OCI-M2 (cell line): Measurements from ENCODE around the gene KRTAP12-4.
"Not testable (repeated sequence)": the region's sequence is repeated elsewhere in the genome, so short reads cannot be mapped to it uniquely, and the experiment has no call there.

Source experiments
- DNase-seq: peaks from one replicate; lab custom pipeline; 2025; ENCODE audit not compliant: unreplicated experiment; lab: John Stamatoyannopoulos, UW

Gene KRTAP12-4

DNA sequence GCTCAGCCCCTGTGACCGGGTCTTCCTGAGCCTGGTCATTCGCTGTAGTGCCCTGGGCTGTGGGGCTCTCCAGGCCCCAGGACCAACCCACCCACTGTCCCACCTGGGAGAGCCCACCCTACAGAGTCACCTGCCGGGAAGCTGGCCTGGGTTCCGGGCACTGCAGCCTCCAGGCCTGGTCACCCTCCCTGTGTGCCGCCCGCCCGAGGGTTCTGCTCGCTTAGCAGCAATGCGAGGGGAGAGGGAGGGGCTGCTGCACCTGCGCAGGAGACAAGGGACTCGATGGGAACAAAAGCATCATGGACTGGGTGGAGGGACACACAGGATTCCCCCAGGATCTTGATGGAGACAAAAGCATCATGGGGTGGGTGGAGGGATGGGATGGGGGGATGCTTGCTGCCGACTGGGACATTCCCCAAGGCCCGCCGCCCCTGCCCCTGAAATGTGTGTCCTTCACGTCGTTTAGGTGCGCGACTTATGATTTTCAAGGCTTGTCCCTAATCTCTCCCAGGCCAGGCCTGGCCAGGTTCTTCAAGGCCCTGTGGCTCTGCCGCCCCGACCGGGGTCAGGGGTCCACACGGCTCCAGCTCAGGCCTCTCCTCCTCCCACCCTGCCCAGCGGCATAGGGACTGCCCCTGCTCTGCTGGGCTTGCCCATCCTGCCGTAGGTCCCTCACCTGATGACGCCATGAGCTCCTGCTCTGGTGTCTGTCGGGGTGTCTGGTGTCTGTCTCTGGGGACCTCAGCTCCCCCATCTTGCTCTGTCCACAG, 40.9 kb downstream of the KRTAP12-4 start:
- DNase-seq = no peak

DNA sequence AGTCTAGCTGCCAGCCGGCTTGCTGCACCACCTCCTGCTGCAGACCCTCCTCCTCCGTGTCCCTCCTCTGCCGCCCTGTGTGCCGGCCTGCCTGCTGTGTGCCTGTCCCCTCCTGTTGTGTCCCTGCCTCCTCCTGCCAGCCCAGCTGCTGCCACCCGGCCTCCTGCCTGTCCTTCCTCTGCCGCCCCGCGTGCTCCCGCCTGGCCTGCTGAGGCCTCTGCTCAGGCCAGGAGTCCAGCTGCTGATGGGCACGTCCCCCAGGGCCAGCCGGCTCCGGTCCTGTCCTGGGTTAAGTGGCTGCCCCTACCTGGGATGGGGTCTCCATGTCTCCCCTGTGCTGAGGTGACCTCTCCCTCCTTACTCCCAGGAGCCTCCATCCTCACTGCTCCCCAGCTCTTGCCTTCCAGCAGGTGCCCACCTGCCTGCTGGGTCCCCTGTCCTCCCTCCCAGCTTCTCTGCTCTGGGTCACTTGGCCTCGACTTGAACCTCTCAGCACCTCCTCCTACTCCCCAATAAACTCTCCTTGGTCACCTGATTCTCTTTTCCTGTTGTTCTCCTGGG, 41.7 kb downstream of the KRTAP12-4 start:
- no peak for DNase-seq

DNA sequence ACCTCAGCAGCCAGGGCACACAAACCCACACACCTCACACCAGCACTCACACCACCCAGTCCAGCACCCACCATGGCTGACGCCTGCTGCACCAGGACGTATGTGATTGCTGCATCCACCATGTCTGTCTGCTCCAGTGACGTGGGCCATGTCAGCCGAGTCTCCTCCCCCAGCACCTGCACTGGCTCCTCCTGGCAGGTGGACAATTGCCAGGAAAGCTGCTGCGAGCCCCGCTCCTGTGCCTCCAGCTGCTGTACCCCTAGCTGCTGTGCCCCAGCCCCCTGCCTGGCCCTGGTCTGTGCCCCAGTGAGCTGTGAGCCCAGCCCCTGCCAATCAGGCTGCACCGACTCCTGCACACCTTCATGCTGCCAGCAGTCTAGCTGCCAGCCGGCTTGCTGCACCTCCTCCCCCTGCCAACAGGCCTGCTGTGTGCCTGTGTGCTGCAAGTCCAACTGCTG, 42.4 kb downstream of the KRTAP12-4 start, which contains the start of gene KRTAP10-8:
Gene KRTAP10-8, plus strand, starts transcription at position 51 of the 458 bp plus-strand sequence. Its CDS starts 22 bp downstream, at position 73.
- no peak for DNase-seq

DNA sequence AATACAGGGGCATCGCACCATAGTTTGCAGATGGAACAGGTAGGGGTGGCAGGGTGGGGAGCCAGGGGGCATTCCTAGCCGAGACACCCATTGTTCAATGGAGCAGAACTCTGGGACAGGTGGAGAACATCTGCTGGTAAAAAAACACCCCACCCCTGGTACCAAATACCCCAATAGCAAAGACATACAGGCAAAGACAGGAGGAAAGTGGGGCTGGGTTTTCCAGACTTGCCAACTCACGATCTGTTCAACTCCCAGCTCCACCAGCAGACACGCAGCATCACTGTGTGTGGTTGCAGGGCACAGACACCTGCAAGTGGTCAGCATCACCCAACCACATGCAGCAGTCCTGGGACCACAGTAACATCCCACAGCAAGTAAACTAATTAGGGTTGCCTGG, 42.9 kb downstream of the KRTAP12-4 start:
- no peak for DNase-seq

DNA sequence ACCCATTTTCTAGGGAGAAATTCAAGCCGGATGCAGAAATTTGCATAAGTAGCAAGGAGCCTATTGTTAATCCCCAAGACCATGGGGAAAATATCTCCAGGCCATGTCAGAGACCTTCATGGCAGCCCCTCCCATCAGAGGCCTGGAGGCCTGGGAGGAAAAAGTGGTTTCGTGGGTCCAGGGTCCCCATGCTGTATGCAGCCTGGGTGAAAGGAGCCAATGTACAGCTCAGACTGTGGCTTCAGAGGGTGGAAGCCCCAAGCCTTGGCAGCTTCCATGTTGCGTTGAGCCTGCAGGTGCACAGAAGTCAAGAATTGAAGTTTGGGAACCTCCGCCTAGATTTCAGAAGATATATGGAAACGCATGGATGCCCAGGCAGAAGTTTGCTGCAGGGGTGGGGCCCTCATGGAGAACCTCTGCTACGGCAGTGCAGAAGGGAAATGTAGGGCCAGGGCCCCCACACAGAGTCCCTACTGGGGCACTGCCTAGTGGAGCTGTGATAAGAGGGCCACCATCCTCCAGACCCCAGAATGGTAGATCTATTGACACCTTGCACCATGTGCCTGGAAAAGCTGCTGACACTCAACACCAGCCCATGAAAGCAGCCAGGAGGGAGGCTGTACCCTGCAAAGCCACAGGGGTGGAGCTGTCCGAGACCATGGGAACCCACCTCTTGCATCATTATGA, 44.2 kb downstream of the KRTAP12-4 start:
- not testable (repeated sequence) for DNase-seq

DNA sequence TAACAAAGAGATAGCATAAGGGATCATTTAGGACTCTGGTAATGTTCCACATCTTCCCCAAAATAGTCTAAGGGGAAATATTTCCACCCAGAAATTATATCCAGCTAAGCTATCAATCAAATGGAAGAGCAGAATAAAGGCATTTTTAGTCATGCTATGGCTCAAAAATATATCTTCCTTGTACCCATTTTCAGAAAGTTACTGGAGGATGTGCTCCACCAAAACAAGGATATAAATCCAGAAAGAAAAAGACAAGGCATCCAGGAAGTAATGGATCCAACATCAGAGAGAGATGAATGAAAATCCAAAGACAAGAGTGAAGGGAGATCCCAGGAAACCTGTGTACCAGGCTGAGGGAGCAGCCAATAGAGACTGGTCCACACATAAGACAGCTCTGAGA, 45.3 kb downstream of the KRTAP12-4 start:
- DNase-seq = no peak

DNA sequence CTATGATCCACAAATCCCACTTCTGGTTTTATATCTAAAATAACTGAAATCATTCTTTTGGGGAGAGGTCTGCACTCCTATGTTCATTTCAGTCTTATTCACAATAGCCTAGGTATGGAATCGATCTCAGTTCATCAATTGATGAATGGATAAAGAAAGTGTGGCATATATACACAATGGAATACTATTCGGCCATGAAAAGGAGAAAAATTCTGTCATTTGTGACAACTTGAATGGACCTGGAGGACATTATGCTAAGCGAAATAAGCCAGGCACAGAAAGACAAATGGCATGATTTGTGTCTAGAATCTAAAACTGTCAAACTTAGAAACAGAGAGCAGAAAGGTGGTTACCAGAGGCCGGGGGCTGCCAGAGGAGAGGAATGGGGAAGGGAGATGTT, 48.0 kb downstream of the KRTAP12-4 start:
- DNase-seq = no peak
